HCT116 (cell line): ENCODE results near the gene TMEM38A. TPM values are rescaled to one million over a fixed set of nuclear protein-coding genes. Genes with fewer than 3 reads are reported as not detected.

Source experiments
- ATAC-seq: fragments of 200-7000 bp; cut with Tn5 transposase; 2 replicates; pipeline ENCODE4 v1.9.1; 2020; ENCODE audit warnings: mild to moderate bottlenecking, moderate library complexity
- BruUV-seq: library from RNA; stranded (reverse); fragments of 400-500 nt; replicated peaks from 2 replicates; lab custom pipeline; 2021; lab: Mats Ljungman, UMichigan
- CTCF ChIA-PET: fragments of 300-600 bp; sonication (Branson Sonifier 250); formaldehyde crosslinking; loops from one replicate; lab custom pipeline; 2021; ENCODE audit warnings: antibody characterized with exemption; lab: Charles Lee
- POLR2A ChIA-PET: fragments of 300-600, 350-600 bp; sonication (Branson Sonifier 250); formaldehyde crosslinking; loops from one replicate; lab custom pipeline; 2021; ENCODE audit warnings: antibody characterized with exemption; lab: Charles Lee
- RAD21 ChIA-PET, 2 experiments: fragments of 300-600 bp; sonication (Branson Sonifier 250); formaldehyde crosslinking; loops; one replicate each; lab custom pipeline; 2023; ENCODE audit warnings: low total read pairs in 2 of 2; ENCODE audit not compliant: uncharacterized antibody in 2 of 2, unreplicated experiment in 2 of 2, low non-redundant PET in 1 of 2; lab: Charles Lee
- DNase-seq: peaks from one replicate; pipeline ENCODE4 v3.0.0-alpha.2; 2010; ENCODE audit warnings: low read depth, low spot score
- H2AFZ ChIP-seq: fragments of 200-600 bp; shearing (Covaris generic), sonication (generic); 2 replicates; pipeline ENCODE4 v1.6.1; 2017; ENCODE audit warnings: low read depth, mixed run types, mixed read lengths, antibody characterized with exemption, low read length; ENCODE audit not compliant: poor library complexity, severe bottlenecking
- H3K27ac ChIP-seq: 2 replicates; pipeline ENCODE4 v1.5.1; 2012; ENCODE audit warnings: low read depth, low read length
- H3K27me3 ChIP-seq: fragments of 200-600 bp; sonication (generic); 2 replicates; pipeline ENCODE4 v1.6.1; 2016; ENCODE audit warnings: mixed run types, low read length, mixed read lengths; ENCODE audit not compliant: insufficient read depth
- H3K36me3 ChIP-seq, 2 experiments: fragments of 200-500 bp in 1 of 2; fragments of 200-600 bp in 1 of 2; sonication (Bioruptor generic) in 1 of 2; sonication (generic) in 1 of 2; 2 replicates each; pipeline versions ENCODE4 v1.5.1 to v1.6.1; 2014 to 2016; ENCODE audit warnings: low read length in 2 of 2, inconsistent platforms in 1 of 2, mixed read lengths in 1 of 2, mixed run types in 1 of 2; ENCODE audit not compliant: insufficient read depth in 2 of 2, control insufficient read depth in 1 of 2
- H3K4me1 ChIP-seq, 2 experiments: fragments of 200-600 bp in 1 of 2; sonication (generic) in 1 of 2; 2 replicates each; pipeline versions ENCODE4 v1.5.1 to v1.6.1; 2012 to 2017; ENCODE audit warnings: low read length in 2 of 2, inconsistent platforms in 1 of 2, mild to moderate bottlenecking in 1 of 2, mixed read lengths in 1 of 2, mixed run types in 1 of 2, moderate library complexity in 1 of 2; ENCODE audit not compliant: insufficient read depth in 2 of 2, control insufficient read depth in 1 of 2
- H3K4me2 ChIP-seq: fragments of 200-600 bp; sonication (generic); 2 replicates; pipeline ENCODE4 v1.6.1; 2017; ENCODE audit warnings: mixed run types, low read length, mixed read lengths
- H3K4me3 ChIP-seq, 2 experiments: fragments of 200-600 bp in 1 of 2; sonication (generic) in 1 of 2; replicated peaks in 1 of 2; 2 replicates each; pipeline ENCODE4 v1.5.1; 2011 to 2016; ENCODE audit warnings: low read length in 2 of 2, control low read depth in 1 of 2, low read depth in 1 of 2, mild to moderate bottlenecking in 1 of 2, mixed read lengths in 1 of 2, mixed run types in 1 of 2
- H3K79me2 ChIP-seq: fragments of 200-600 bp; sonication (generic); 2 replicates; pipeline ENCODE4 v1.6.1; 2017; ENCODE audit warnings: mild to moderate bottlenecking, mixed run types, low read length, moderate library complexity, mixed read lengths; ENCODE audit not compliant: insufficient read depth
- H3K9ac ChIP-seq: fragments of 200-600 bp; sonication (generic); 2 replicates; pipeline ENCODE4 v1.6.1; 2016; ENCODE audit warnings: low read length, mixed read lengths
- H3K9me2 ChIP-seq: fragments of 200-600 bp; sonication (generic), shearing (Covaris generic); 2 replicates; pipeline ENCODE4 v1.6.1; 2017; ENCODE audit warnings: mixed run types, mild to moderate bottlenecking, moderate library complexity; ENCODE audit not compliant: insufficient read depth
- H3K9me3 ChIP-seq, 2 experiments: fragments of 200-500 bp in 1 of 2; fragments of 200-600 bp in 1 of 2; sonication (Bioruptor generic) in 1 of 2; sonication (generic) in 1 of 2; 2 replicates each; pipeline ENCODE4 v1.6.1; 2014 to 2017; ENCODE audit warnings: low read length in 2 of 2, mixed read lengths in 2 of 2, inconsistent platforms in 1 of 2, low read depth in 1 of 2, mild to moderate bottlenecking in 1 of 2, mixed run types in 1 of 2, moderate library complexity in 1 of 2; ENCODE audit not compliant: control insufficient read depth in 1 of 2, insufficient read depth in 1 of 2
- H4K20me1 ChIP-seq: fragments of 200-600 bp; sonication (generic), shearing (Covaris generic); 2 replicates; pipeline ENCODE4 v1.6.1; 2017; ENCODE audit warnings: mixed run types, mild to moderate bottlenecking, moderate library complexity; ENCODE audit not compliant: insufficient read depth
- CEBPB ChIP-seq: IDR thresholded peaks from 2 replicates; pipeline ENCODE4 v1.6.1; 2012; ENCODE audit warnings: low read depth
- EZH2phosphoT487 ChIP-seq: fragments of 200-600 bp; IDR thresholded peaks from 2 replicates; pipeline ENCODE4 v1.6.1; 2018; ENCODE audit warnings: antibody characterized with exemption, borderline replicate concordance
- FOSL1 ChIP-seq: IDR thresholded peaks from 2 replicates; pipeline ENCODE4 v1.6.1; 2012; ENCODE audit warnings: low read depth
- POLR2AphosphoS5 ChIP-seq: IDR thresholded peaks from 2 replicates; pipeline ENCODE4 v1.6.1; 2011; ENCODE audit warnings: mild to moderate bottlenecking, low read depth, low read length, moderate library complexity
- RAD21 ChIP-seq: IDR thresholded peaks from 2 replicates; pipeline ENCODE4 v1.6.1; 2012; ENCODE audit warnings: low read depth, mild to moderate bottlenecking
- SIN3A ChIP-seq: IDR thresholded peaks from 2 replicates; pipeline ENCODE4 v1.6.1; 2012; ENCODE audit warnings: low read depth
- SRF ChIP-seq: IDR thresholded peaks from 2 replicates; pipeline ENCODE4 v1.6.1; 2012; ENCODE audit warnings: low read depth
- TCF7L2 ChIP-seq: IDR thresholded peaks from 2 replicates; pipeline ENCODE4 v1.7.0; 2011; ENCODE audit warnings: borderline replicate concordance, inconsistent platforms; ENCODE audit not compliant: insufficient read depth, insufficient read length; ENCODE audit errors: extremely low read depth
- ZNF274 ChIP-seq: fragments of 200-500 bp; sonication (Bioruptor generic); IDR thresholded peaks from 2 replicates; pipeline ENCODE4 v1.6.1; 2014; ENCODE audit warnings: mild to moderate bottlenecking, low read depth, low read length, inconsistent platforms
- intact Hi-C: fragments of 100-400 bp; cut with micrococcal nuclease; formaldehyde crosslinking; loops from 2 replicates; pipeline ENCODE4 v1.10.0; 2022
- total RNA-seq: library from RNA; stranded (reverse); gene quantifications from one replicate; pipeline ENCODE4 v1.2.1, GENCODE V29; 2021; ENCODE audit not compliant: unreplicated experiment
- TF ChIP-seq, protein P1 (sequence below), 3 experiments: fragments of 200-600 bp in 1 of 3; sonication (generic) in 1 of 3; IDR thresholded peaks in 2 of 3; conservative IDR thresholded peaks in 1 of 3; 2 replicates each; pipeline ENCODE4 v1.5.1; 2012 to 2017; ENCODE audit warnings: low read depth in 2 of 3, low read length in 2 of 3, antibody characterized with exemption in 1 of 3, borderline replicate concordance in 1 of 3, control low read depth in 1 of 3, mild to moderate bottlenecking in 1 of 3, mixed read lengths in 1 of 3, mixed run types in 1 of 3, moderate library complexity in 1 of 3; ENCODE audit not compliant: insufficient read depth in 1 of 3
- TF ChIP-seq, protein P2 (sequence below): IDR thresholded peaks from 2 replicates; pipeline ENCODE4 v1.6.1; 2012; ENCODE audit warnings: low read depth
- TF ChIP-seq, protein P3 (sequence below): IDR thresholded peaks from 2 replicates; pipeline ENCODE4 v1.6.1; 2012

TMEM38A gene
- total RNA-seq, 1 experiment from 2014 or later = 9.0 TPM

DNA sequence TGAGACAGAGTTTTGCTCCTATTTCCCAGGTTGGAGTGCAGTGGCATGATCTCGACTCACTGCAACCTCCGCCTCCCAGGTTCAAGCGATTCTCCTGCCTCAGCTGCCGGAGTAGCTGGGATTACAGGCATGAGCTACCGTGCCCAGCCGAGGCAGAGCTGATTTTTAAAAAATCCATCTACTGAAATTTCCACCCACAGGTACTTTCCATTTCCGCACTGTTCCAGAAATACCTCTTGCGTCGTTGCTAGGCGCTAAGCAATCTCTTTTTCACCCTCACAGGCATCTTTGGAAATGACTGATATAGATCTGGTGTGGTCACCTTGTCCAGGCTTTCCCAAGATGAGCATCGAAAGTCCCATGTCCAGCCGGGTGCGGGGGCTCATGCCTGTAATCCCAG is 9.4 kb downstream of the TMEM38A start:
- CTCF ChIA-PET = no interaction called here
- Histone ChIP-seq H3K4me1 (peaks cover 0 to 6% of the 10 kb centered on the region in 2 experiments; a peak in 2 of 4 replicates), H3K9me3 (no peaks in the 10 kb centered on the region), H3K4me3 (no peak overlapping the region), H3K4me2 (no peak overlapping the region), H3K36me3 (no peaks in the 10 kb centered on the region), H3K9me2 (no peaks in the 10 kb centered on the region), H3K9ac (no peak overlapping the region), H4K20me1 (no peaks in the 10 kb centered on the region), H3K27me3 (no peaks in the 10 kb centered on the region), H3K79me2 (no peaks in the 10 kb centered on the region; the same call in 1 of the 2 replicates), H3K27ac (no peak overlapping the region), H2AFZ (no peak overlapping the region)
- BruUV-seq = no TSS peak
- intact Hi-C loops = no loop called here
- DNase-seq = no peak
- RAD21 ChIA-PET = no interaction called here
- POLR2A ChIA-PET = interaction anchor here (1.6 kb wide), 1 partner anchor 10 kb away, joined by 5 read pairs; the partner anchor contains the start of genes SMIM7 and TMEM38A
- TF ChIP-seq TCF7L2 = no peak
- TF ChIP-seq, protein P1, sequence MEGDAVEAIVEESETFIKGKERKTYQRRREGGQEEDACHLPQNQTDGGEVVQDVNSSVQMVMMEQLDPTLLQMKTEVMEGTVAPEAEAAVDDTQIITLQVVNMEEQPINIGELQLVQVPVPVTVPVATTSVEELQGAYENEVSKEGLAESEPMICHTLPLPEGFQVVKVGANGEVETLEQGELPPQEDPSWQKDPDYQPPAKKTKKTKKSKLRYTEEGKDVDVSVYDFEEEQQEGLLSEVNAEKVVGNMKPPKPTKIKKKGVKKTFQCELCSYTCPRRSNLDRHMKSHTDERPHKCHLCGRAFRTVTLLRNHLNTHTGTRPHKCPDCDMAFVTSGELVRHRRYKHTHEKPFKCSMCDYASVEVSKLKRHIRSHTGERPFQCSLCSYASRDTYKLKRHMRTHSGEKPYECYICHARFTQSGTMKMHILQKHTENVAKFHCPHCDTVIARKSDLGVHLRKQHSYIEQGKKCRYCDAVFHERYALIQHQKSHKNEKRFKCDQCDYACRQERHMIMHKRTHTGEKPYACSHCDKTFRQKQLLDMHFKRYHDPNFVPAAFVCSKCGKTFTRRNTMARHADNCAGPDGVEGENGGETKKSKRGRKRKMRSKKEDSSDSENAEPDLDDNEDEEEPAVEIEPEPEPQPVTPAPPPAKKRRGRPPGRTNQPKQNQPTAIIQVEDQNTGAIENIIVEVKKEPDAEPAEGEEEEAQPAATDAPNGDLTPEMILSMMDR (IDR thresholded peaks at IDR 0.05 in 2 of 3, conservative IDR thresholded peaks at IDR 0.05 in 1 of 3; ENCODE audit: borderline replicate concordance in 1 of 3, insufficient read depth in 1 of 3, low read depth in 2 of 3, low read length in 2 of 3) = no peak
- TF ChIP-seq, protein P2, sequence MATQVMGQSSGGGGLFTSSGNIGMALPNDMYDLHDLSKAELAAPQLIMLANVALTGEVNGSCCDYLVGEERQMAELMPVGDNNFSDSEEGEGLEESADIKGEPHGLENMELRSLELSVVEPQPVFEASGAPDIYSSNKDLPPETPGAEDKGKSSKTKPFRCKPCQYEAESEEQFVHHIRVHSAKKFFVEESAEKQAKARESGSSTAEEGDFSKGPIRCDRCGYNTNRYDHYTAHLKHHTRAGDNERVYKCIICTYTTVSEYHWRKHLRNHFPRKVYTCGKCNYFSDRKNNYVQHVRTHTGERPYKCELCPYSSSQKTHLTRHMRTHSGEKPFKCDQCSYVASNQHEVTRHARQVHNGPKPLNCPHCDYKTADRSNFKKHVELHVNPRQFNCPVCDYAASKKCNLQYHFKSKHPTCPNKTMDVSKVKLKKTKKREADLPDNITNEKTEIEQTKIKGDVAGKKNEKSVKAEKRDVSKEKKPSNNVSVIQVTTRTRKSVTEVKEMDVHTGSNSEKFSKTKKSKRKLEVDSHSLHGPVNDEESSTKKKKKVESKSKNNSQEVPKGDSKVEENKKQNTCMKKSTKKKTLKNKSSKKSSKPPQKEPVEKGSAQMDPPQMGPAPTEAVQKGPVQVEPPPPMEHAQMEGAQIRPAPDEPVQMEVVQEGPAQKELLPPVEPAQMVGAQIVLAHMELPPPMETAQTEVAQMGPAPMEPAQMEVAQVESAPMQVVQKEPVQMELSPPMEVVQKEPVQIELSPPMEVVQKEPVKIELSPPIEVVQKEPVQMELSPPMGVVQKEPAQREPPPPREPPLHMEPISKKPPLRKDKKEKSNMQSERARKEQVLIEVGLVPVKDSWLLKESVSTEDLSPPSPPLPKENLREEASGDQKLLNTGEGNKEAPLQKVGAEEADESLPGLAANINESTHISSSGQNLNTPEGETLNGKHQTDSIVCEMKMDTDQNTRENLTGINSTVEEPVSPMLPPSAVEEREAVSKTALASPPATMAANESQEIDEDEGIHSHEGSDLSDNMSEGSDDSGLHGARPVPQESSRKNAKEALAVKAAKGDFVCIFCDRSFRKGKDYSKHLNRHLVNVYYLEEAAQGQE = no peak
- no peak for TF ChIP-seq FOSL1
- TF ChIP-seq SRF = no peak
- no peak for TF ChIP-seq RAD21
- TF ChIP-seq POLR2AphosphoS5 = no peak
- TF ChIP-seq SIN3A = no peak
- TF ChIP-seq EZH2phosphoT487 = no peak
- TF ChIP-seq, protein P3, sequence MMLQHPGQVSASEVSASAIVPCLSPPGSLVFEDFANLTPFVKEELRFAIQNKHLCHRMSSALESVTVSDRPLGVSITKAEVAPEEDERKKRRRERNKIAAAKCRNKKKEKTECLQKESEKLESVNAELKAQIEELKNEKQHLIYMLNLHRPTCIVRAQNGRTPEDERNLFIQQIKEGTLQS = no peak
- TF ChIP-seq CEBPB = no peak
- TF ChIP-seq ZNF274 = no peak
- no peak for ATAC-seq
